Aorta (tissue), 5 donors: ENCODE results near the gene NBAS. TPM values are rescaled to one million over a fixed set of nuclear protein-coding genes. Genes with fewer than 3 reads are reported as not detected.
A peak's percentile ranks its signal among the peaks of the same experiment; 100 is the strongest.

Experiments used
- ATAC-seq: fragments of 200-7000 bp; cut with Tn5 transposase; one replicate; pipeline ENCODE4 v1.9.1; 2022; ENCODE audit warnings: moderate library complexity; ENCODE audit not compliant: low FRiP score
- DNase-seq, 2 donors: peaks; one replicate each; pipeline ENCODE4 v3.0.0-alpha.2; 2020
- H3K27ac ChIP-seq, 2 donors: one replicate each; pipeline ENCODE4 v1.5.1; 2013; ENCODE audit warnings: low read length in 2 of 2, mild to moderate bottlenecking in 2 of 2, moderate library complexity in 2 of 2, control low read depth in 1 of 2, inconsistent platforms in 1 of 2, low read depth in 1 of 2
- H3K27me3 ChIP-seq, 2 donors: one replicate each; pipeline ENCODE4 v1.6.1; 2013; ENCODE audit warnings: control low read depth in 1 of 2, low read length in 1 of 2, mild to moderate bottlenecking in 1 of 2, moderate library complexity in 1 of 2; ENCODE audit not compliant: insufficient read depth in 2 of 2, control insufficient read depth in 1 of 2
- H3K36me3 ChIP-seq, 2 donors: one replicate each; pipeline ENCODE4 v1.6.1; 2013; ENCODE audit warnings: control low read depth in 1 of 2, low read length in 1 of 2, mild to moderate bottlenecking in 1 of 2; ENCODE audit not compliant: insufficient read depth in 2 of 2, control insufficient read depth in 1 of 2
- H3K4me1 ChIP-seq, 2 donors: one replicate each; pipeline ENCODE4 v1.6.1; 2013; ENCODE audit warnings: low read length in 2 of 2, control low read depth in 1 of 2, mild to moderate bottlenecking in 1 of 2, moderate library complexity in 1 of 2; ENCODE audit not compliant: insufficient read depth in 2 of 2, control insufficient read depth in 1 of 2
- H3K4me3 ChIP-seq, 2 donors: one replicate each; pipeline ENCODE4 v1.5.1; 2013; ENCODE audit warnings: low read length in 2 of 2, control low read depth in 1 of 2, mild to moderate bottlenecking in 1 of 2
- H3K9me3 ChIP-seq: one replicate; pipeline ENCODE4 v1.6.1; 2013; ENCODE audit warnings: mild to moderate bottlenecking, low read length; ENCODE audit not compliant: control insufficient read depth
- WGBS, 2 donors: extraction: QIAGEN DNeasy Blood & Tissue Kit; methylation state at CpG; one replicate each; pipeline ENCODE4 v1.1.7; 2013; 5-methylcytosine and 5-hydroxymethylcytosine counted together
- intact Hi-C, 2 donors: fragments of 100-400 bp; cut with DNase I; formaldehyde crosslinking; loops; one replicate each; pipeline versions ENCODE4 v1.14.2 to v1.15.0; 2022
- polyA plus RNA-seq, 2 donors: library from polyadenylated mRNA; stranded (reverse); fragments of 200-250 nt; gene quantifications; one replicate each; pipeline ENCODE4 v1.2.3, GENCODE V29; 2013
- total RNA-seq, 2 donors: library from RNA; stranded (reverse); fragmentation: NEBNext Ultra II Directional; extraction: Animal tissue kit (Norgen Biotek cat#: 25700); gene quantifications; one replicate each; pipeline ENCODE4 v1.2.1, GENCODE V29; 2021
- donor health status: healthy with polysubstance abuse.
- donor health status: Bipolar disorder and iron deficiency.
- donor health status: DM: no; HTN: no; CAD: no.
- donor health status: DM: no; HTN: no; CAD: no.
- donor health status: DM: yes; HTN: yes; CAD: no.

NBAS gene
- total and polyA plus RNA-seq, 4 donors = 7.4 to 46.0 (median 33.7) TPM

DNA sequence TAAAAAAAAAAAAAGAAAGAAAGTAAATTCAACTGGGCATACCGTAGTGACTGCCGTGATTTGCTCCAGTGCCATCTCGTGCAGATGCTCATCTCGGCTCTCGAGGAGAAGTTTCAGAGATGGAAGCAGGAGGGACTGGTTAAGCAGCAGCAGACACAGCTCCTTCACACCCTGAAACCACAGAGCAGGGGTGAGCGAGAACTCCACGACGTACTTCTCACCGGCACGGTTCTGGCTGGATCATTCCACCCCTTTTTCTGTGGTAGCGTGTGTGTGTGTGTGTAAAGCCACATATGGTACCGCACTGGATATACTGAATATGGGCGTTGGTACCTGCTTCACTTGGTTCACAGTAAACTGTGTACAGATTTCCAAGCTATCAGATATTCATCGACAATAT is 382.2 kb downstream of the NBAS start:
- Histone ChIP-seq H3K27ac (no peak overlapping the region), H3K36me3 (peaks cover 0 to 2% of the 10 kb centered on the region in 2 donors), H3K4me1 (no peaks in the 10 kb centered on the region), H3K9me3 (no peaks in the 10 kb centered on the region), H3K27me3 (no peaks in the 10 kb centered on the region), H3K4me3 (no peak overlapping the region)
- DNase-seq = no peak
- intact Hi-C loops = no loop called here
- no peak for ATAC-seq
- 92 to 93% methylated on average over 14 of the region's 14 CpGs for WGBS, 2 donors

DNA sequence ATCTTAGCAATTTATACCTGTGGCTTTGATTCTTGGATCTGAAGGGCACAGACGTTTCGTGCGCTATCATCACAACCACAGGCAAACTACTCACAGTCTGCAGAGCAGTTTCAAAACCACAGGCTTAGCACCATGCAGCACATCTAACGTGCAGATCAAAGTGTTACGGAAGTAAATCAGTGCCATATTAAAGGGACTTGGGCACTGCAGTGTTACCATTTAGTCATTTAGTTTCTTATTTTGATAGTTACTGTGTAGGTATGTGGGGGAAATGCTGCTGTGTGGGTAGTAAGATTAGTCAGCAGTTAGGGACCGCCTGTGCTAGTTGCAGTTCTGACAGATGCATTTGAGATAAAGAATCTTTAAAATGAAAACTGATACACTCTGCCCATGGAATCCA is 384.0 kb downstream of the NBAS start:
- Histone ChIP-seq H3K9me3 (no peaks in the 10 kb centered on the region), H3K4me1 (no peaks in the 10 kb centered on the region), H3K4me3 (no peak overlapping the region), H3K27me3 (no peaks in the 10 kb centered on the region), H3K27ac (no peak overlapping the region), H3K36me3 (peaks cover 0 to 2% of the 10 kb centered on the region in 2 donors)
- intact Hi-C loops = no loop called here
- DNase-seq = no peak
- no peak for ATAC-seq
- WGBS, 2 donors = 89 to 91% methylated on average over 6 of the region's 6 CpGs

DNA sequence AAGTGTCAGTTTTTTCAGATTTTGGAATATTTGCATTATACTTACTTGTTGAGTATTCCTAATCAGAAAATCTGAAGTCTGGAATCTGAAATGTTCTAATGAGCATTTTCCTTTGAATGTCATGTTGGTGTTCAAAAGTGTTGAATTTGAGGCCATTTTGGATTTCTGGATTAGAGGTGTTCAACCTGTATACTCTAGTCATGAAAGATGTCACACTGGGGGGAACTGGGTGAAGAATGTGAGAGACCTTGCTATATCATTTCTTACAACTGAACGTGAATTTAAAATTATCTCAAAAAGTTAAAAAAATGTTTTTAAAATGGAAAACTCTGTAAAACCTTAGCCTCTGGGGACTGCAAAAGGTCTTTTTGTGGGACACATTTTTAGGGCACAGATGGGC is 384.5 kb downstream of the NBAS start:
- H3K36me3 ChIP-seq = peaks cover 0 to 2% of the 10 kb centered on the region in 2 donors
- no peak overlapping the region for H3K27ac ChIP-seq
- WGBS, 2 donors = 91 to 98% methylated on average over 1 of the region's 1 CpG
- H3K9me3 ChIP-seq = no peaks in the 10 kb centered on the region
- intact Hi-C loops = no loop called here
- ATAC-seq = no peak
- no peak overlapping the region for H3K4me3 ChIP-seq
- H3K4me1 ChIP-seq = no peaks in the 10 kb centered on the region
- DNase-seq = no peak
- H3K27me3 ChIP-seq = no peaks in the 10 kb centered on the region

DNA sequence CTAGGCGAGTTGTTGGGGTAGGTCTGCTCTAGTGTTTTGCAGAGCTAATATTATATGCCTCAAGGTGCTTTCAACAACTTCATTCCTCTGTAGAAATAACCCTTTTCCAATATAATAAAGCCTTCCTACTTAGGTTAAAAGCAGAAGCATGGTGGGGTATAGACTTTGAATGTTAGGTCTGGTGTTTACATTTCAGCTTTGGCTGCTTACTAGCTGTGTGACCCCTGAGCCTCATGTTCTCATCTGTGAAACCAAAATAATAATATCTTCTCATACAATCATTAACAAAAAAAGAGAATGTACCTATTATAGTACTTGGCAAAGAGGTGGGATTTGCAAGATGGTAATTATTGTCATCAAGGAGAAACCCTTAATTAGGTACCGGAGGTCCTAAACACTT is 386.6 kb downstream of the NBAS start:
- Histone ChIP-seq H3K4me3 (no peak overlapping the region), H3K4me1 (peaks cover 0 to 3% of the 10 kb centered on the region in 2 donors), H3K9me3 (no peaks in the 10 kb centered on the region), H3K36me3 (peaks cover 0 to 2% of the 10 kb centered on the region in 2 donors), H3K27ac (no peak overlapping the region), H3K27me3 (no peaks in the 10 kb centered on the region)
- DNase-seq (no peak), ATAC-seq (no peak)
- intact Hi-C loops = no loop called here
- 96 to 99% methylated on average over 2 of the region's 2 CpGs for WGBS, 2 donors

DNA sequence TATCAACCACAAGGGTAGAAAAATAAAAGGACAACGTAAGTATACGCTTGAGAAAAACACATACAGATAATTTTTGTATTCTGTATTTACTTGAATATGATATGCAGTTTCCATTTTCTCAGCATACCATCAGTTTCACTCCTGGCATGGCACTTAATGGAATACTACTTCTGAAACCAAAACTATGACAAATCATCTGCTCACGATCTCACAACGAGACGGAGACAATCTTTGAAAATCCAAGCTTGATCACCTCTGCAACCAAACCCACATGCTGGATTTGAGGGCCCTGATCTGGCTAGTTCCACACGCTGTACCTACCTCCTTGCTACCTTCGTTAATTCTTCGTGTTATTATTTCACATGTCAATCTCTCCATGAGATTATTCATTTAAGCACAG is 387.6 kb downstream of the NBAS start:
- H3K4me1 ChIP-seq = peaks cover 0 to 3% of the 10 kb centered on the region in 2 donors
- H3K36me3 ChIP-seq = no peaks in the 10 kb centered on the region
- no peaks in the 10 kb centered on the region for H3K27me3 ChIP-seq
- no peak for DNase-seq
- 91 to 94% methylated on average over 8 of the region's 8 CpGs for WGBS, 2 donors
- intact Hi-C loops = no loop called here
- no peak for ATAC-seq
- H3K4me3 ChIP-seq = no peak overlapping the region
- no peak overlapping the region for H3K27ac ChIP-seq
- no peaks in the 10 kb centered on the region for H3K9me3 ChIP-seq

DNA sequence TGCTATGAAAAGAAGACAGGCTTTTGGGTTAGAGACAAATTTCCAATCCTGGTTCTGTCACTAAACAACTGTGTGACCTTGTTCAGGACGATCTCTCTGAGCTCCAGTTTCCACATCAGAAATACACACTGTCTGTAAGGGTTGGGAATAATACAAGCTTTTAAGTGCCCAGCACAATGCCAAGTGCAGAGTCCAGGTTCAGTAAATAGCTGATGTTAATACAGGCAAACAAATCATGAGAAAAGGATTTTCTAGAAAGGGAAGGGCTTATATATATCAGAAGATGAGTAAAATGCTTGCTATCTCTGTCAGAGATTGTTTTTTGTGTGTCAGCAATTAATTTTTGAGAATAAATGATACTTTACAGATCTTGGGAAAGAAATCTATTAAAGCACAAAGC is 388.3 kb downstream of the NBAS start:
- Histone ChIP-seq H3K36me3 (no peaks in the 10 kb centered on the region), H3K27ac (no peak overlapping the region), H3K9me3 (no peaks in the 10 kb centered on the region), H3K27me3 (no peaks in the 10 kb centered on the region), H3K4me1 (peaks cover 0 to 3% of the 10 kb centered on the region in 2 donors), H3K4me3 (no peak overlapping the region)
- no peak for ATAC-seq
- DNase-seq = no peak
- WGBS, 2 donors = 38 to 44% methylated on average over 1 of the region's 1 CpG
- intact Hi-C loops = no loop called here

DNA sequence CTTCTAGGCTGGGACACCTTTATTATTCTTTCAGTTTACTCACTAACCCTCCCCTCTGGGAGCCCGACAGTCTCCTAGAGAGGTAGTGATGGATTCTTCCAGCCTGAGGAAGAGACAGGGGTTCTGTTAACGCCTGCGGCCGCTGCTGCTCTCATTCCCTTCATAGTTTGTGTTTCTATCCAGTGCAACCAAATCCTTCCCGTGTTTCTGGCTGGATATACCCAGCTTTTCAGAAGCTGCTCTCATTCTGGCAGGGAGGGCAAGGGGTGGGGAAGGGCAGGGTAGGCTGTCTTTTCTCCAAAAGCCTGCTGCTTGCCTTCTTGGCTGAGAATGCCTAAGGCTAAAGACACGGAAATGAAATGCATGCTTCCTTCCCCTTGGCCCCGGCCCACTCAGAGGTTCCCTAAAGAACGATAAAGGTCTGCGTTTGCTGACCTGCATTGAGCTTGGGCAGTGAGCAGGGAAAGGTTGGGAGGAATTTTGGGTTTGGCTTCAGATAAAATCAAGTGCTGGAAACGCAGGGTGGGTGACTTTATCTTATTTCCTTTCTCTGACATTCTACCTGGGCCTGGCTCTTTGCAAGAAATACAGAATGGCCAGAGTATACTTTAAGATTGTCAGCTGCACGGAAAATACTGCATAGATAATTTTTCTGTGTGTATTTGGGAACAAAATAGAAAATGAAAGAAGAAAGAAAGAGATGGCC is 390.9 kb downstream of the NBAS start:
- intact Hi-C loops = no loop called here
- Histone ChIP-seq H3K9me3 (no peaks in the 10 kb centered on the region), H3K27me3 (no peaks in the 10 kb centered on the region), H3K36me3 (peaks cover 2 to 3% of the 10 kb centered on the region in 2 donors), H3K27ac (peak overlapping the region in 1 of 2 donors; percentile 86), H3K4me3 (no peak overlapping the region), H3K4me1 (peaks cover 0 to 3% of the 10 kb centered on the region in 2 donors)
- peak; percentile 29 for ATAC-seq
- no peak for DNase-seq
- 14 to 36% methylated on average over 11 of the region's 11 CpGs for WGBS, 2 donors

DNA sequence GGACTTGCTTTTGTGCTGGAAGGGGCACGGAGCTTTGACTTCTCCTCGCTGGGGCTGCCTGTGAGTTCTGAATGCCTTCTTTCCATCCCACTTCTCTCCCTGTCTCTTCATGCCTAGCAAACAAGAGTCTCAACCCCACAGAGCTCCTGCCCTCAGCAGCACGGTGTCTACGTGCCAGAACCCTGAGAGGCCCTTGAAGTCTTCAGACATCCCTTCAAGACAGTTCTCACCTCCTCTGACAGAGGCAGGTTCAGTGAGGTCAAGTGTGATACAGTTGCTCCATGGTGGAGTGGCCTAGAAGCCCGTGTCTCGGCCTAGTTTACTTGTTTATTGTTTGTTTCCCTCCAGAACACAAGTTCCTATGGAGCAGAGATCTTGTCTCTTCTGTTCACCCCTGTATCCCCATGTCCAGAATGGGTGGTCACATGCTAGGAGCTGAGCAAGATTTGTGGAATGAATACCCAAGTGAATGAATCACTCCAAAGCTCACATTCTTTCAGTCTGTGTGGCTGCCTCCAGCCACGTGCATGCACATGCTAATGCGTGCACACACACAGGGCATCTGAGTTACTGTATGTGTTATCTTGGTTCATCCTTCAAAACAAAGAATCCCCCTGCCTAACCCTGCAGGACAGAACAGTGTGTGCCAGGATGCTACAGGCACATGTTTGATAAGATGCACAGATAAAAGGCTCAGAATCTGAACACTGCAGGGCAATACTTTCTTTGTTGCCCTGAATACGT is 391.6 kb downstream of the NBAS start:
- 64 to 66% methylated on average over 9 of the region's 9 CpGs for WGBS, 2 donors
- Histone ChIP-seq H3K9me3 (no peaks in the 10 kb centered on the region), H3K36me3 (peaks cover 2 to 3% of the 10 kb centered on the region in 2 donors), H3K4me3 (no peak overlapping the region), H3K4me1 (peaks cover 0 to 3% of the 10 kb centered on the region in 2 donors), H3K27me3 (no peaks in the 10 kb centered on the region), H3K27ac (peak overlapping the region in 1 of 2 donors; percentile 86)
- intact Hi-C loops = no loop called here
- DNase-seq = no peak
- peak; percentile 57 for ATAC-seq

DNA sequence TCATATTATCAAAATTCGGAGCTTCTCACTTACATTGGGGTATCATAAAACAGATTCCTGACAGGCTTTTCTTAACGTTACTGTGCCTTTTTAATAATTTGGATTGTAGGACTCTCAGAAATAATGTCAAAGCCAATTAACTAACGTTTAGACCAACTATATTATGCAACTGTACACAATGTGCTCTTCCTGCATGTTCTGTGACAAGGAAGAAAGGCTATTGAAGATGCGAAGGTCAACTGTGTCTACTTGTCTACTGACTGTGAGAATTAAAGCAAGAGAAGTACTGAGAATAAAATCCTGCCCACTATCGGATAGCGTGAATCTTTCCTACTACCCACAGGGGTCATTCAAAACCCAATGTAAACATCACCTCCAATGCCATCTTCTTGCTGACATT is 393.0 kb downstream of the NBAS start:
- Histone ChIP-seq H3K9me3 (no peaks in the 10 kb centered on the region), H3K36me3 (peaks cover 2 to 3% of the 10 kb centered on the region in 2 donors), H3K4me1 (peaks cover 0 to 3% of the 10 kb centered on the region in 2 donors), H3K27me3 (no peaks in the 10 kb centered on the region), H3K4me3 (no peak overlapping the region), H3K27ac (no peak overlapping the region)
- DNase-seq = no peak
- no peak for ATAC-seq
- WGBS, 2 donors = 91 to 93% methylated on average over 6 of the region's 6 CpGs
- intact Hi-C loops = no loop called here
